Testis (tissue), 2 donors: Measurements from ENCODE around the gene PRRX1.

ENCODE experiments used
- POLR2A ChIP-seq: fragments of 450-650 bp; IDR thresholded peaks from one replicate; pipeline ENCODE4 v1.6.1; 2017; ENCODE audit warnings: antibody characterized with exemption, mild to moderate bottlenecking, moderate library complexity
- TF ChIP-seq, protein P1 (sequence below), 3 experiments: fragments of 450-650 bp in 2 of 3; fragments of 200-600 bp in 1 of 3; sonication (generic) in 1 of 3; IDR thresholded peaks; one replicate each; pipeline ENCODE4 v1.5.1; 2016 to 2019; ENCODE audit warnings: antibody characterized with exemption in 3 of 3, mild to moderate bottlenecking in 2 of 3, moderate library complexity in 1 of 3

DNA sequence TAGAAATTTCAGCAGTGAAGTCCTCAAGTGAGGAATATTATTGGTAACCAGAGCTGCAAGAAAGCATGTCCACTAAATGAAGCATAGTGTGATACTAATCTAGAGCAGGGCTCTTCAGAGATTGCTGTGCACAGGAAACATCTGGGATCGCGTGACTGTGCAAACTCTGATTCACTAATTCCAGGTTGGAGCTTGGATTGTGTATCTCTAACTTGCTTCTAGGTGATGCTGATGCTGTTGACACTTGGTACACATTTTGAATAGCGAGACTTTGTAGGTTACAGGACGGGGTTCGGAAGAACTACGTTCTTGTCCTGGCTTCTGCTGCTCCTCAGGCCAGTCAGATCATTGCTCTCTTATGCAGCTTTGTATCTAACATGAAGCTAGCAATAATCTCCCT lies 66.5 kb downstream of the PRRX1 start:
- TF ChIP-seq, protein P1, sequence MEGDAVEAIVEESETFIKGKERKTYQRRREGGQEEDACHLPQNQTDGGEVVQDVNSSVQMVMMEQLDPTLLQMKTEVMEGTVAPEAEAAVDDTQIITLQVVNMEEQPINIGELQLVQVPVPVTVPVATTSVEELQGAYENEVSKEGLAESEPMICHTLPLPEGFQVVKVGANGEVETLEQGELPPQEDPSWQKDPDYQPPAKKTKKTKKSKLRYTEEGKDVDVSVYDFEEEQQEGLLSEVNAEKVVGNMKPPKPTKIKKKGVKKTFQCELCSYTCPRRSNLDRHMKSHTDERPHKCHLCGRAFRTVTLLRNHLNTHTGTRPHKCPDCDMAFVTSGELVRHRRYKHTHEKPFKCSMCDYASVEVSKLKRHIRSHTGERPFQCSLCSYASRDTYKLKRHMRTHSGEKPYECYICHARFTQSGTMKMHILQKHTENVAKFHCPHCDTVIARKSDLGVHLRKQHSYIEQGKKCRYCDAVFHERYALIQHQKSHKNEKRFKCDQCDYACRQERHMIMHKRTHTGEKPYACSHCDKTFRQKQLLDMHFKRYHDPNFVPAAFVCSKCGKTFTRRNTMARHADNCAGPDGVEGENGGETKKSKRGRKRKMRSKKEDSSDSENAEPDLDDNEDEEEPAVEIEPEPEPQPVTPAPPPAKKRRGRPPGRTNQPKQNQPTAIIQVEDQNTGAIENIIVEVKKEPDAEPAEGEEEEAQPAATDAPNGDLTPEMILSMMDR (IDR thresholded peaks at IDR 0.05) = no peak
- no peak for TF ChIP-seq POLR2A
